Right ventricle myocardium superior (tissue), 1 donor: ENCODE measurements around the gene AHSG. TPM values are rescaled to one million over a fixed set of nuclear protein-coding genes. Genes with fewer than 3 reads are reported as not detected.

Experiments
- ATAC-seq: fragments of 200-7000 bp; cut with Tn5 transposase; one replicate; pipeline ENCODE4 v1.9.1; 2020; ENCODE audit warnings: mild to moderate bottlenecking; ENCODE audit not compliant: poor library complexity
- DNase-seq: peaks from one replicate; pipeline ENCODE4 v3.0.0-alpha.2; 2020
- intact Hi-C: fragments of 100-400 bp; cut with DNase I; formaldehyde crosslinking; loops from one replicate; pipeline ENCODE4 v1.11.2; 2022
- total RNA-seq: library from RNA; stranded (reverse); fragmentation: NEBNext Ultra II Directional; extraction: Animal tissue kit (Norgen Biotek cat#: 25700); gene quantifications from one replicate; pipeline ENCODE4 v1.2.1, GENCODE V29; 2021
- donor health status: DM: no; HTN: yes; CAD: no; lungs with severe emphysema.

AHSG gene
- total RNA-seq, 1 donor from 2014 or later: not detected

GRCh38 chr3:186589856-186590579, 22.8 kb upstream of the AHSG start:
- intact Hi-C loops: no loop called here
- ATAC-seq: no peak

GRCh38 chr3:186590580-186591295, 22.1 kb upstream of the AHSG start:
- DNase-seq (no peak), ATAC-seq (no peak)
- intact Hi-C loops: no loop called here

More at GRCh38 chr3:186589856-186590579, 22.8 kb upstream of the AHSG start:
- DNase-seq: no peak

- ATAC-seq (no peak), DNase-seq (no peak)
- intact Hi-C loops: no loop called here
Measured at GRCh38 chr3:186592682-186593081, 20.2 kb upstream of the AHSG start.

GRCh38 chr3:186593862-186594261, 19.0 kb upstream of the AHSG start:
- no peak for ATAC-seq
- intact Hi-C loops: no loop called here
- no peak for DNase-seq

- intact Hi-C loops: no loop called here
- DNase-seq (no peak), ATAC-seq (no peak)
Measured at GRCh38 chr3:186594591-186595113, 18.2 kb upstream of the AHSG start.

GRCh38 chr3:186596568-186597287, 16.1 kb upstream of the AHSG start:
- no peak for ATAC-seq
- no peak for DNase-seq
- intact Hi-C loops: no loop called here

- peak; percentile 82 for DNase-seq
- intact Hi-C loops: no loop called here
- ATAC-seq: peak; percentile 95
Measured at GRCh38 chr3:186598108-186598784, 14.6 kb upstream of the AHSG start.

- peak; percentile 31 for ATAC-seq
- intact Hi-C loops: no loop called here
Measured at GRCh38 chr3:186598794-186599141, 14.1 kb upstream of the AHSG start.

GRCh38 chr3:186599142-186599784, 13.6 kb upstream of the AHSG start:
- DNase-seq (no peak), ATAC-seq (peak; percentile 14)

More at GRCh38 chr3:186598794-186599141, 14.1 kb upstream of the AHSG start:
- no peak for DNase-seq

GRCh38 chr3:186599785-186600166, 13.1 kb upstream of the AHSG start:
- ATAC-seq: no peak

More at GRCh38 chr3:186599142-186599784, 13.6 kb upstream of the AHSG start:
- intact Hi-C loops: no loop called here

GRCh38 chr3:186600896-186601295, 12.0 kb upstream of the AHSG start:
- ATAC-seq (no peak), DNase-seq (no peak)
- intact Hi-C loops: no loop called here

More at GRCh38 chr3:186599785-186600166, 13.1 kb upstream of the AHSG start:
- intact Hi-C loops: no loop called here
- no peak for DNase-seq

- ATAC-seq: no peak
- DNase-seq: no peak
- intact Hi-C loops: no loop called here
Measured at GRCh38 chr3:186603159-186603558, 9.7 kb upstream of the AHSG start.

- intact Hi-C loops: no loop called here
- ATAC-seq: no peak
Measured at GRCh38 chr3:186605078-186605477, 7.8 kb upstream of the AHSG start.

GRCh38 chr3:186605561-186606545, 7.0 kb upstream of the AHSG start:
- intact Hi-C loops: no loop called here
- ATAC-seq: no peak
- no peak for DNase-seq

More at GRCh38 chr3:186605078-186605477, 7.8 kb upstream of the AHSG start:
- no peak for DNase-seq

GRCh38 chr3:186608624-186609215, 4.1 kb upstream of the AHSG start:
- intact Hi-C loops: no loop called here
- no peak for DNase-seq
- no peak for ATAC-seq

- no peak for DNase-seq
- ATAC-seq: no peak
- intact Hi-C loops: no loop called here
Measured at GRCh38 chr3:186609247-186609868, 3.5 kb upstream of the AHSG start.
